Peyer's patch (tissue), 4 donors: ENCODE measurements around the gene TOX3. TPM values are rescaled to one million over a fixed set of nuclear protein-coding genes. Genes with fewer than 3 reads are reported as not detected.

ENCODE experiments used
- DNase-seq, 3 donors: peaks; one replicate each; pipeline ENCODE4 v3.0.0-alpha.2; 2017 to 2019
- H3K27ac ChIP-seq, 4 donors: fragments of 200-600 bp; sonication (generic); one replicate each; pipeline ENCODE4 v1.5.1; 2016 to 2019
- H3K27me3 ChIP-seq, 2 donors: fragments of 200-600 bp; sonication (generic); one replicate each; pipeline ENCODE4 v1.5.1; 2019
- H3K36me3 ChIP-seq, 3 donors: fragments of 200-600 bp; sonication (generic); one replicate each; pipeline ENCODE4 v1.5.1; 2016 to 2019
- H3K4me1 ChIP-seq, 4 donors: fragments of 200-600 bp; sonication (generic); one replicate each; pipeline ENCODE4 v1.5.1; 2016 to 2019
- H3K4me3 ChIP-seq, 4 donors: fragments of 200-600 bp; sonication (generic); 1 replicate in 3 of 4; 2 replicates in 1 of 4; pipeline ENCODE4 v1.5.1; 2016 to 2019; ENCODE audit warnings: mild to moderate bottlenecking in 1 of 4
- H3K9me3 ChIP-seq, 4 donors: fragments of 200-600 bp; sonication (generic); one replicate each; pipeline ENCODE4 v1.5.1; 2016 to 2019; ENCODE audit warnings: mild to moderate bottlenecking in 1 of 4
- CTCF ChIP-seq, 6 experiments: fragments of 450-650 bp in 4 of 6; fragments of 200-600 bp in 2 of 6; sonication (generic) in 1 of 6; IDR thresholded peaks; one replicate each; pipeline ENCODE4 v1.5.1; 2017 to 2019; ENCODE audit warnings: antibody characterized with exemption in 6 of 6, mild to moderate bottlenecking in 3 of 6, moderate library complexity in 1 of 6
- POLR2A ChIP-seq, 2 donors: fragments of 450-650 bp; IDR thresholded peaks; one replicate each; pipeline ENCODE4 v1.5.1; 2017; ENCODE audit warnings: antibody characterized with exemption in 2 of 2, mild to moderate bottlenecking in 2 of 2, moderate library complexity in 2 of 2
- total RNA-seq, 4 donors: library from RNA; depleted of rRNA; stranded (reverse); fragments of >200 nt; gene quantifications; one replicate each; pipeline ENCODE4 v1.1.0, GENCODE V29; 2016

The TOX3 gene
- 10 to 100 TPM in 3 of 4 donors, 1 to 10 TPM in 1; 5.0 to 24.5 (median 18.6) TPM for total RNA-seq

GRCh38 chr16:52547004-52547833 is at the start of gene TOX3:
TSS of gene TOX3 (minus strand) at chr16:52547143. CDS start at chr16:52546723, 420 bp downstream.
- TF ChIP-seq POLR2A (IDR thresholded peaks at IDR 0.05) = peak in 1 of 2 donors; percentile 40
- TF ChIP-seq CTCF (IDR thresholded peaks at IDR 0.05) = no peak
- Histone ChIP-seq H3K27ac (peak within 1 kb of the TSS in 3 of 4 donors; percentile 75 to 87 (median 86)), H3K27me3 (peaks cover 0 to 3% of the 10 kb centered on the region in 2 donors), H3K4me1 (peaks cover 0 to 18% (median 0%) of the 10 kb centered on the region in 4 donors), H3K4me3 (peak within 1 kb of the TSS; percentile 20 to 95 (median 70)), H3K9me3 (no peaks in the 10 kb centered on the region), H3K36me3 (no peaks in the 10 kb centered on the region)
- DNase-seq = peak in 2 of 3 donors; percentile 69 to 81

GRCh38 chr16:52592778-52593177 is 45.8 kb upstream of the TOX3 start:
- H3K27ac ChIP-seq = no peak overlapping the region
- no peak overlapping the region for H3K4me3 ChIP-seq
- H3K36me3 ChIP-seq = no peaks in the 10 kb centered on the region
- no peaks in the 10 kb centered on the region for H3K4me1 ChIP-seq
- no peaks in the 10 kb centered on the region for H3K9me3 ChIP-seq
- H3K27me3 ChIP-seq = no peaks in the 10 kb centered on the region
- TF ChIP-seq CTCF (IDR thresholded peaks at IDR 0.05) (no peak), POLR2A (IDR thresholded peaks at IDR 0.05) (no peak)
- DNase-seq = no peak

- no peak for TF ChIP-seq CTCF (IDR thresholded peaks at IDR 0.05)
- no peak for TF ChIP-seq POLR2A (IDR thresholded peaks at IDR 0.05)
Observed at GRCh38 chr16:52591934-52592592, 45.1 kb upstream of the TOX3 start.

GRCh38 chr16:52591471-52591870 is 44.5 kb upstream of the TOX3 start:
- H3K9me3 ChIP-seq = no peaks in the 10 kb centered on the region
- H3K4me1 ChIP-seq = no peaks in the 10 kb centered on the region
- no peak overlapping the region for H3K4me3 ChIP-seq
- H3K36me3 ChIP-seq = no peaks in the 10 kb centered on the region
- DNase-seq = peak in 1 of 3 donors; percentile 63
- H3K27me3 ChIP-seq = no peaks in the 10 kb centered on the region
- no peak for TF ChIP-seq POLR2A (IDR thresholded peaks at IDR 0.05)
- TF ChIP-seq CTCF (IDR thresholded peaks at IDR 0.05) = no peak
- H3K27ac ChIP-seq = peak overlapping the region in 1 of 4 donors; percentile 66

More at GRCh38 chr16:52591934-52592592, 45.1 kb upstream of the TOX3 start:
- H3K36me3 ChIP-seq = no peaks in the 10 kb centered on the region
- H3K4me1 ChIP-seq = no peaks in the 10 kb centered on the region
- no peaks in the 10 kb centered on the region for H3K27me3 ChIP-seq
- no peak overlapping the region for H3K4me3 ChIP-seq
- H3K27ac ChIP-seq = peak overlapping the region in 1 of 4 donors; percentile 66
- H3K9me3 ChIP-seq = no peaks in the 10 kb centered on the region
- no peak for DNase-seq

- no peak overlapping the region for H3K27ac ChIP-seq
- no peak for DNase-seq
Observed at GRCh38 chr16:52586159-52586558, 39.2 kb upstream of the TOX3 start.

More at GRCh38 chr16:52586159-52586558, 39.2 kb upstream of the TOX3 start:
- H3K9me3 ChIP-seq = no peaks in the 10 kb centered on the region
- no peaks in the 10 kb centered on the region for H3K27me3 ChIP-seq
- no peaks in the 10 kb centered on the region for H3K36me3 ChIP-seq
- H3K4me3 ChIP-seq = no peak overlapping the region
- H3K4me1 ChIP-seq = no peaks in the 10 kb centered on the region
- no peak for TF ChIP-seq POLR2A (IDR thresholded peaks at IDR 0.05)
- TF ChIP-seq CTCF (IDR thresholded peaks at IDR 0.05) = no peak
